Gastroesophageal sphincter (tissue), 4 donors: ENCODE measurements around the gene KCNK6. TPM values are rescaled to one million over a fixed set of nuclear protein-coding genes. Genes with fewer than 3 reads are reported as not detected.

Experiments
- ATAC-seq: fragments of 150-250 bp; one replicate; pipeline ENCODE4 v1.9.1; 2016; ENCODE audit warnings: mild to moderate bottlenecking, moderate library complexity
- H3K27ac ChIP-seq, 4 donors: fragments of 200-600 bp; sonication (generic) in 3 of 4; 1 replicate in 3 of 4; 2 replicates in 1 of 4; pipeline ENCODE4 v1.5.1; 2016 to 2019
- H3K27me3 ChIP-seq: fragments of 200-600 bp; sonication (generic); one replicate; pipeline ENCODE4 v1.5.1; 2019
- H3K36me3 ChIP-seq, 2 donors: fragments of 200-600 bp; sonication (generic); one replicate each; pipeline ENCODE4 v1.5.1; 2019; ENCODE audit warnings: control low read depth in 1 of 2
- H3K4me1 ChIP-seq, 3 donors: fragments of 200-600 bp; sonication (generic); 1 replicate in 2 of 3; 2 replicates in 1 of 3; pipeline ENCODE4 v1.5.1; 2016 to 2019; ENCODE audit warnings: control low read depth in 2 of 3
- H3K4me3 ChIP-seq, 2 donors: fragments of 200-600 bp; sonication (generic); one replicate each; pipeline ENCODE4 v1.5.1; 2019; ENCODE audit warnings: mild to moderate bottlenecking in 1 of 2, moderate library complexity in 1 of 2
- H3K9me3 ChIP-seq, 3 donors: fragments of 200-600 bp; sonication (generic); one replicate each; pipeline ENCODE4 v1.5.1; 2017 to 2019; ENCODE audit warnings: control low read depth in 2 of 3
- EP300 ChIP-seq: sonication (generic); formaldehyde crosslinking; IDR thresholded peaks from one replicate; pipeline ENCODE4 v1.6.1; 2017; ENCODE audit warnings: antibody characterized with exemption, mild to moderate bottlenecking
- POLR2A ChIP-seq, 2 donors: fragments of 450-650 bp; IDR thresholded peaks; one replicate each; pipeline ENCODE4 v1.6.1; 2017; ENCODE audit warnings: antibody characterized with exemption in 2 of 2, mild to moderate bottlenecking in 2 of 2, moderate library complexity in 1 of 2
- POLR2AphosphoS5 ChIP-seq: sonication (generic); formaldehyde crosslinking; IDR thresholded peaks from one replicate; pipeline ENCODE4 v1.6.1; 2017; ENCODE audit warnings: antibody characterized with exemption
- WGBS, 2 donors: methylation state at CpG; one replicate each; pipeline ENCODE4 v1.1.5; 2018; ENCODE audit warnings: low coverage in 1 of 2; 5-methylcytosine and 5-hydroxymethylcytosine counted together
- total RNA-seq, 4 donors: library from RNA; depleted of rRNA; stranded (reverse); fragments of >200 nt; gene quantifications; one replicate each; pipeline ENCODE4 v1.1.0, GENCODE V29; 2016
- TF ChIP-seq, protein P1 (sequence below), 4 experiments: fragments of 200-600 bp in 2 of 4; fragments of 450-650 bp in 2 of 4; sonication (generic) in 1 of 4; IDR thresholded peaks; one replicate each; pipeline ENCODE4 v1.5.1; 2017 to 2019; ENCODE audit warnings: antibody characterized with exemption in 4 of 4, mild to moderate bottlenecking in 2 of 4, moderate library complexity in 2 of 4

Gene KCNK6
- total RNA-seq, 4 donors from 2014 or later: 2.3 to 9.3 (median 6.1) TPM

GRCh38 chr19:38370299-38370698 lies 50.7 kb downstream of the KCNK6 start:
- no peak for ATAC-seq
- TF ChIP-seq POLR2A (IDR thresholded peaks at IDR 0.05) (no peak), EP300 (no peak), POLR2AphosphoS5 (no peak)
- TF ChIP-seq, protein P1, sequence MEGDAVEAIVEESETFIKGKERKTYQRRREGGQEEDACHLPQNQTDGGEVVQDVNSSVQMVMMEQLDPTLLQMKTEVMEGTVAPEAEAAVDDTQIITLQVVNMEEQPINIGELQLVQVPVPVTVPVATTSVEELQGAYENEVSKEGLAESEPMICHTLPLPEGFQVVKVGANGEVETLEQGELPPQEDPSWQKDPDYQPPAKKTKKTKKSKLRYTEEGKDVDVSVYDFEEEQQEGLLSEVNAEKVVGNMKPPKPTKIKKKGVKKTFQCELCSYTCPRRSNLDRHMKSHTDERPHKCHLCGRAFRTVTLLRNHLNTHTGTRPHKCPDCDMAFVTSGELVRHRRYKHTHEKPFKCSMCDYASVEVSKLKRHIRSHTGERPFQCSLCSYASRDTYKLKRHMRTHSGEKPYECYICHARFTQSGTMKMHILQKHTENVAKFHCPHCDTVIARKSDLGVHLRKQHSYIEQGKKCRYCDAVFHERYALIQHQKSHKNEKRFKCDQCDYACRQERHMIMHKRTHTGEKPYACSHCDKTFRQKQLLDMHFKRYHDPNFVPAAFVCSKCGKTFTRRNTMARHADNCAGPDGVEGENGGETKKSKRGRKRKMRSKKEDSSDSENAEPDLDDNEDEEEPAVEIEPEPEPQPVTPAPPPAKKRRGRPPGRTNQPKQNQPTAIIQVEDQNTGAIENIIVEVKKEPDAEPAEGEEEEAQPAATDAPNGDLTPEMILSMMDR (IDR thresholded peaks at IDR 0.05): no peak
- H3K27ac ChIP-seq: no peak overlapping the region
- peaks cover 36% of the 10 kb centered on the region for H3K27me3 ChIP-seq
- H3K4me1 ChIP-seq: peaks cover 0 to 9% (median under 1%) of the 10 kb centered on the region in 3 donors
- H3K4me3 ChIP-seq: no peak overlapping the region
- H3K9me3 ChIP-seq: no peaks in the 10 kb centered on the region
- WGBS, 2 donors: 60 to 61% methylated on average over 5 to 6 of the region's 12 CpGs
- H3K36me3 ChIP-seq: no peaks in the 10 kb centered on the region

DNA sequence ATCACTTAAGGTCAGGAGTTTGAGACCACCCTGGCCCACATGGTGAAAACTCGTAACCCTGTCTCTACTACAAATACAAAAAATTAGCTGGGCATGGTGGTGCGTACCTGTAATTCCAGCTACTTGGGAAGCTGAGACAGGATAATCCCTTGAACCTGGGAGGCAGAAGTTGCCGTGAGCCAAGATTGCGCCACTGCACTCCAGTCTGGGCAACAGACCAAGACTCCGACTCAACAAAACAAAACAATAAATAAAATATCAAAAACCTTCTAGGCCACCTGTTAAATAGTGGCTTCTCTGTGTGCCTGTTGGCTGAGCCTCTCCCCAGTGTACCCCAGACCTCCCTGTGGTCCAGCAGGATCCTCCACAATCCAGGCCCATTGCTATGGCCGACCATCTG lies 51.4 kb downstream of the KCNK6 start:
- H3K27me3 ChIP-seq: peaks cover 30% of the 10 kb centered on the region
- no peak overlapping the region for H3K27ac ChIP-seq
- H3K9me3 ChIP-seq: no peaks in the 10 kb centered on the region
- 75 to 84% methylated on average over 5 to 6 of the region's 6 CpGs for WGBS, 2 donors
- peaks cover 0 to 2% of the 10 kb centered on the region in 2 donors for H3K36me3 ChIP-seq
- H3K4me1 ChIP-seq: peaks cover 7 to 17% (median 8%) of the 10 kb centered on the region in 3 donors
- no peak overlapping the region for H3K4me3 ChIP-seq
- TF ChIP-seq, protein P1 (IDR thresholded peaks at IDR 0.05): no peak
- TF ChIP-seq POLR2A (IDR thresholded peaks at IDR 0.05) (no peak), POLR2AphosphoS5 (no peak), EP300 (no peak)
- no peak for ATAC-seq

- Histone ChIP-seq H3K4me3 (peak overlapping the region; percentile 12 to 92), H3K27ac (peak overlapping the region; percentile 23 to 93 (median 90)), H3K36me3 (peaks cover 0 to 28% of the 10 kb centered on the region in 2 donors), H3K27me3 (peaks cover 5% of the 10 kb centered on the region), H3K9me3 (no peaks in the 10 kb centered on the region), H3K4me1 (peaks cover 8 to 32% (median 16%) of the 10 kb centered on the region in 3 donors)
- 61% methylated on average over 6 of the region's 6 CpGs; no CpG with 5 or more reads in 1 of the 2 donors for WGBS, 2 donors
- no peak for TF ChIP-seq EP300
- no peak for TF ChIP-seq POLR2A (IDR thresholded peaks at IDR 0.05)
- TF ChIP-seq, protein P1 (IDR thresholded peaks at IDR 0.05): no peak
- no peak for TF ChIP-seq POLR2AphosphoS5
- ATAC-seq: no peak
Observed at GRCh38 chr19:38373907-38374331, 54.3 kb downstream of the KCNK6 start.

DNA sequence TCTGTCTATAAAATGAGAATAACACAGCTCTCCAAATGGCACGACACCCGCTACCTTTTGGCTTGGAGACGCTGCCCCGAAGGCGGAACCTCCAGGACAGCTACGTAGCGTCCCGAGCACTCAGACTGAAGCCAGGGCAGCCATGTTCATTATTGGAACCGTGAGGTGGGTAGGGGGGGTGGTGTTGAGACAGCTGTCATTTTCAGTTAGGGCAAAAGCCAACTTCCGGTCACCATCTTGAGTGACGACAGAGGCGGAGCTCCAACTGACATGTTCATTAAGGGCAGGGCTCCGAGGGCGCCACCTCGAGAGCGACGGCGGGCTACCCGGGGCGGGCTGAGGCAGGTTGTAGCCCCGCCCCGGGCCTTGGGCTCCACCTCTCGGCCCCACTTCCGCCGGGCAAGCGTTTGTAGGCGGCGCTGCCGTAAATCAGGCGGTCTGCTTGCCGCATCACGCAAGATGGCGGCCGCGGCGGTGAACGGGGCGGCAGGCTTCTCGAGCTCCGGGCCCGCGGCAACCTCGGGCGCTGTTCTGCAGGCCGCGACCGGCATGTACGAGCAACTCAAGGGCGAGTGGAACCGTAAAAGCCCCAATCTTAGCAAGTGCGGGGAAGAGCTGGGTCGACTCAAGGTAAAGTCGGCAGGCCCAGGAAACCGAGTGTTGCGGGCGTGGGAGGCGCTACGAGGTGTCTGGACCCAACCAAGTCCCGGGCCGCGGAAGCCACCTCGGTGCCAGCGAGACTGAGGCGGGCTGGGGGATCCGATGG lies 54.9 kb downstream of the KCNK6 start, which contains the start of gene PSMD8:
PSMD8 (plus strand) TSS at position 240 of the 766 bp plus-strand sequence; CDS start at position 271, 31 bp downstream.
- H3K36me3 ChIP-seq: peaks cover 0 to 34% of the 10 kb centered on the region in 2 donors

More for the DNA sequence above, 54.9 kb downstream of the KCNK6 start, which contains the start of gene PSMD8:
- Histone ChIP-seq H3K4me1 (peaks cover 8 to 32% (median 16%) of the 10 kb centered on the region in 3 donors), H3K9me3 (no peaks in the 10 kb centered on the region), H3K27ac (peak within 1 kb of the TSS; percentile 57 to 93 (median 90)), H3K4me3 (peak within 1 kb of the TSS; percentile 73 to 92), H3K27me3 (peaks cover 5% of the 10 kb centered on the region)
- 0% methylated on average over 4 to 7 of the region's 65 CpGs for WGBS, 2 donors
- peak; percentile 99 for ATAC-seq
- peak; percentile 92 to 95 for TF ChIP-seq POLR2A (IDR thresholded peaks at IDR 0.05)
- TF ChIP-seq EP300: no peak
- TF ChIP-seq POLR2AphosphoS5: peak; percentile 84
- TF ChIP-seq, protein P1 (IDR thresholded peaks at IDR 0.05): peak in 2 of 4 experiments; percentile 14 to 33
